DMS153 treated with DMSO at 0.1 percent for 48 hours (cell line): Measurements from ENCODE around the gene HNRNPH3.
"Not testable (repeated sequence)": the region's sequence is repeated elsewhere in the genome, so short reads cannot be mapped to it uniquely, and the experiment has no call there.

Experiments
- DNase-seq: peaks from one replicate; lab custom pipeline; 2025; ENCODE audit not compliant: unreplicated experiment; lab: John Stamatoyannopoulos, UW

Gene HNRNPH3

GRCh38 chr10:68331455-68332258, at the start of gene HNRNPH3:
Gene HNRNPH3 (plus strand): TSS chr10:68332064. CDS start chr10:68337222, 5,158 bp downstream.
- DNase-seq = peak; percentile 98

GRCh38 chr10:68284062-68285001, 47.5 kb upstream of the HNRNPH3 start:
- DNase-seq = no peak

GRCh38 chr10:68288717-68289116, 43.1 kb upstream of the HNRNPH3 start:
- no peak for DNase-seq

GRCh38 chr10:68290736-68291135, 41.1 kb upstream of the HNRNPH3 start:
- no peak for DNase-seq

GRCh38 chr10:68296843-68297663, 34.8 kb upstream of the HNRNPH3 start:
- DNase-seq = no peak

GRCh38 chr10:68301301-68301700, 30.6 kb upstream of the HNRNPH3 start:
- DNase-seq = no peak

- DNase-seq = no peak
Observed at GRCh38 chr10:68301790-68302502, 29.9 kb upstream of the HNRNPH3 start.

- DNase-seq = no peak
Observed at GRCh38 chr10:68302503-68302823, 29.4 kb upstream of the HNRNPH3 start.

GRCh38 chr10:68302871-68303270, 29.0 kb upstream of the HNRNPH3 start:
- DNase-seq = no peak

- DNase-seq = no peak
Observed at GRCh38 chr10:68303849-68304412, 27.9 kb upstream of the HNRNPH3 start.

GRCh38 chr10:68305854-68306253, 26.0 kb upstream of the HNRNPH3 start:
- no peak for DNase-seq

- no peak for DNase-seq
Observed at GRCh38 chr10:68310531-68310930, 21.3 kb upstream of the HNRNPH3 start.

GRCh38 chr10:68314930-68315329, 16.9 kb upstream of the HNRNPH3 start:
- DNase-seq = not testable (repeated sequence)

GRCh38 chr10:68315582-68315981, 16.3 kb upstream of the HNRNPH3 start:
- no peak for DNase-seq

- DNase-seq = no peak
Observed at GRCh38 chr10:68318331-68319059, 13.4 kb upstream of the HNRNPH3 start.

- DNase-seq = not testable (repeated sequence)
Observed at GRCh38 chr10:68324396-68324795, 7.5 kb upstream of the HNRNPH3 start.

GRCh38 chr10:68327889-68328786, 3.7 kb upstream of the HNRNPH3 start:
- peak; percentile 12 for DNase-seq

GRCh38 chr10:68329506-68329861, 2.4 kb upstream of the HNRNPH3 start:
- DNase-seq = no peak
